ENCODE results near the gene TUBB6. TPM values are rescaled to one million over a fixed set of nuclear protein-coding genes. Genes with fewer than 3 reads are reported as not detected.

The TUBB6 gene
- total and polyA plus RNA-seq, 10 of the 15 experiments (the other 5 are each of a cell fraction or from before 2014, with no cell fraction given) = 27.4 to 262 (median 82.5) TPM

GRCh38 chr18:12315490-12315889 is 7.4 kb downstream of the TUBB6 start:
- ChIA-PET CTCF (interaction anchor here (4.7 kb wide), 1 partner anchor 13 kb away, joined by 32 read pairs; no protein-coding TSS in a partner anchor), RAD21 (ENCODE audit: unreplicated experiment) (no interaction called here), SMC1A (ENCODE audit: uncharacterized antibody, unreplicated experiment) (interaction anchor here (0.7 to 1.1 kb wide), 2 partner anchors 13 to 1179 kb away, joined by 3 to 4 read pairs; no protein-coding TSS in a partner anchor), POLR2A (no interaction called here)
- Histone ChIP-seq H4K20me1 (ENCODE audit: control insufficient read depth, insufficient read depth) (no peaks in the 10 kb centered on the region), H3K79me2 (ENCODE audit: control insufficient read depth, insufficient read depth, low read length) (peaks cover 1% of the 10 kb centered on the region), H3K36me3 (ENCODE audit: control insufficient read depth in 2 of 2, insufficient read depth in 2 of 2, low read length in 1 of 2) (peaks cover 0 to 3% of the 10 kb centered on the region in 2 experiments; a peak in 2 of 4 replicates), H3K27ac (ENCODE audit: control insufficient read depth, insufficient read depth) (peak overlapping the region; percentile 75), H3K4me2 (ENCODE audit: control insufficient read depth, insufficient read depth) (peak overlapping the region; percentile 47), H3K9me3 (replicated peaks; ENCODE audit: control insufficient read depth, insufficient read depth, low read length) (peaks cover 9% of the 10 kb centered on the region; the same call in 2 of the 3 replicates), H2AFZ (ENCODE audit: control insufficient read depth, low read depth, low read length) (peak overlapping the region; percentile 15; the same call in 1 of the 2 replicates), H3K4me1 (ENCODE audit: control insufficient read depth, insufficient read depth, low read length) (peaks cover 28% of the 10 kb centered on the region), H3K4me3 (0 out of 2 replicates have a peak overlapping the region, but pooled peaks have one; percentile 26), H3K27me3 (replicated peaks in 1 of 2; ENCODE audit: control insufficient read depth in 2 of 2, insufficient read depth in 2 of 2, low read length in 1 of 2) (no peaks in the 10 kb centered on the region), H3K9ac (ENCODE audit: control insufficient read depth, insufficient read depth, low read length) (peak overlapping the region; percentile 28; the same call in 1 of the 2 replicates)
- intact Hi-C loops (cut with micrococcal nuclease; ENCODE audit: unreplicated experiment) (no loop called here), in situ Hi-C loops (cut with MboI) (no loop called here)
- TF ChIP-seq CEBPB (IDR thresholded peaks at IDR 0.05; ENCODE audit: borderline replicate concordance in 1 of 2, low read depth in 2 of 2, low read length in 2 of 2) (no peak), BCL11A (IDR thresholded peaks at IDR 0.05; ENCODE audit: low read depth, low read length) (no peak), ZNF24 (IDR thresholded peaks at IDR 0.05) (no peak), PML (IDR thresholded peaks at IDR 0.05; ENCODE audit: low read length) (no peak), BACH1 (IDR thresholded peaks at IDR 0.05; ENCODE audit: borderline replicate concordance) (no peak), CREB1 (IDR thresholded peaks at IDR 0.05; ENCODE audit: low read depth) (0 out of 2 replicates have a peak, but pooled peaks have one; percentile 19), IRF4 (IDR thresholded peaks at IDR 0.05; ENCODE audit: low read depth, low read length) (no peak), REST (IDR thresholded peaks at IDR 0.05; ENCODE audit: low read depth, low read length) (no peak)
- FAIRE-seq (no peak), ATAC-seq (no peak), DNase-seq (ENCODE audit: low read depth, low spot score) (no peak)
- no TSS peak for BruUV-seq (replicated peaks)
- WGBS (ENCODE audit: insufficient coverage, insufficient replicate concordance, low lambda C conversion rate, missing lambda C conversion rate) = 22% methylated on average over 10 of the region's 10 CpGs
